Measurements from ENCODE around the gene CMSS1.

Gene CMSS1

GRCh38 chr3:100075851-100076730, 258.4 kb downstream of the CMSS1 start (continued):
- no peak for TF ChIP-seq CSRNP3 (CRISPR knock-in tag; IDR thresholded peaks at IDR 0.05)
- no peak for TF ChIP-seq GLIS3 (CRISPR knock-in tag; IDR thresholded peaks at IDR 0.05)
- TF ChIP-seq SNAI2 (CRISPR knock-in tag; IDR thresholded peaks at IDR 0.05) = no peak
- TF ChIP-seq ZNF8 (CRISPR knock-in tag; IDR thresholded peaks at IDR 0.05) = no peak
- TF ChIP-seq ARNTL (CRISPR knock-in tag; IDR thresholded peaks at IDR 0.05; ENCODE audit: borderline replicate concordance, low read depth) = no peak
- TF ChIP-seq ISL1 (CRISPR knock-in tag; IDR thresholded peaks at IDR 0.05) = no peak
- no peak for TF ChIP-seq TOX (CRISPR knock-in tag; IDR thresholded peaks at IDR 0.05; ENCODE audit: borderline replicate concordance)
- TF ChIP-seq, protein P1, sequence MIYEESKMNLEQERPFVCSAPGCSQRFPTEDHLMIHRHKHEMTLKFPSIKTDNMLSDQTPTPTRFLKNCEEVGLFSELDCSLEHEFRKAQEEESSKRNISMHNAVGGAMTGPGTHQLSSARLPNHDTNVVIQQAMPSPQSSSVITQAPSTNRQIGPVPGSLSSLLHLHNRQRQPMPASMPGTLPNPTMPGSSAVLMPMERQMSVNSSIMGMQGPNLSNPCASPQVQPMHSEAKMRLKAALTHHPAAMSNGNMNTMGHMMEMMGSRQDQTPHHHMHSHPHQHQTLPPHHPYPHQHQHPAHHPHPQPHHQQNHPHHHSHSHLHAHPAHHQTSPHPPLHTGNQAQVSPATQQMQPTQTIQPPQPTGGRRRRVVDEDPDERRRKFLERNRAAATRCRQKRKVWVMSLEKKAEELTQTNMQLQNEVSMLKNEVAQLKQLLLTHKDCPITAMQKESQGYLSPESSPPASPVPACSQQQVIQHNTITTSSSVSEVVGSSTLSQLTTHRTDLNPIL (CRISPR knock-in tag; IDR thresholded peaks at IDR 0.05; ENCODE audit: low read depth) = no peak
- no peak for TF ChIP-seq ZFP3 (CRISPR knock-in tag; IDR thresholded peaks at IDR 0.05)
- TF ChIP-seq OSR1 (CRISPR knock-in tag; IDR thresholded peaks at IDR 0.05) = no peak

GRCh38 chr3:100076731-100077529, 259.3 kb downstream of the CMSS1 start:
- no peak for ATAC-seq

GRCh38 chr3:100079328-100079727, 261.7 kb downstream of the CMSS1 start:
- TF ChIP-seq TSHZ2 (CRISPR knock-in tag; IDR thresholded peaks at IDR 0.05) = no peak
- no peak for TF ChIP-seq PPARA (CRISPR knock-in tag; IDR thresholded peaks at IDR 0.05; ENCODE audit: borderline replicate concordance)
- no peak for TF ChIP-seq RARB (CRISPR knock-in tag; IDR thresholded peaks at IDR 0.05)
- TF ChIP-seq GLIS3 (CRISPR knock-in tag; IDR thresholded peaks at IDR 0.05) = no peak
- TF ChIP-seq, protein P1 (CRISPR knock-in tag; IDR thresholded peaks at IDR 0.05; ENCODE audit: low read depth) = no peak
- TF ChIP-seq ARNTL (CRISPR knock-in tag; IDR thresholded peaks at IDR 0.05; ENCODE audit: borderline replicate concordance, low read depth) = no peak
- no peak for TF ChIP-seq ZFP30 (CRISPR knock-in tag; IDR thresholded peaks at IDR 0.05)
- TF ChIP-seq ZFP3 (CRISPR knock-in tag; IDR thresholded peaks at IDR 0.05) = no peak

More at GRCh38 chr3:100076731-100077529, 259.3 kb downstream of the CMSS1 start:
- TF ChIP-seq, protein P2, sequence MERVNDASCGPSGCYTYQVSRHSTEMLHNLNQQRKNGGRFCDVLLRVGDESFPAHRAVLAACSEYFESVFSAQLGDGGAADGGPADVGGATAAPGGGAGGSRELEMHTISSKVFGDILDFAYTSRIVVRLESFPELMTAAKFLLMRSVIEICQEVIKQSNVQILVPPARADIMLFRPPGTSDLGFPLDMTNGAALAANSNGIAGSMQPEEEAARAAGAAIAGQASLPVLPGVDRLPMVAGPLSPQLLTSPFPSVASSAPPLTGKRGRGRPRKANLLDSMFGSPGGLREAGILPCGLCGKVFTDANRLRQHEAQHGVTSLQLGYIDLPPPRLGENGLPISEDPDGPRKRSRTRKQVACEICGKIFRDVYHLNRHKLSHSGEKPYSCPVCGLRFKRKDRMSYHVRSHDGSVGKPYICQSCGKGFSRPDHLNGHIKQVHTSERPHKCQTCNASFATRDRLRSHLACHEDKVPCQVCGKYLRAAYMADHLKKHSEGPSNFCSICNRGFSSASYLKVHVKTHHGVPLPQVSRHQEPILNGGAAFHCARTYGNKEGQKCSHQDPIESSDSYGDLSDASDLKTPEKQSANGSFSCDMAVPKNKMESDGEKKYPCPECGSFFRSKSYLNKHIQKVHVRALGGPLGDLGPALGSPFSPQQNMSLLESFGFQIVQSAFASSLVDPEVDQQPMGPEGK (CRISPR knock-in tag; IDR thresholded peaks at IDR 0.05; ENCODE audit: borderline replicate concordance) = no peak

GRCh38 chr3:100080573-100080972, 262.9 kb downstream of the CMSS1 start:
- no peak for ATAC-seq
- TF ChIP-seq CSRNP3 (CRISPR knock-in tag; IDR thresholded peaks at IDR 0.05) = no peak
- no peak for TF ChIP-seq TSHZ2 (CRISPR knock-in tag; IDR thresholded peaks at IDR 0.05)

More at GRCh38 chr3:100079328-100079727, 261.7 kb downstream of the CMSS1 start:
- no peak for ATAC-seq

Measured in SK-N-SH treated with all-trans-retinoic acid at 6 μM for 48 hours (cell line).